Measurements from ENCODE around the gene CCDC73. TPM values are rescaled to one million over a fixed set of nuclear protein-coding genes. Genes with fewer than 3 reads are reported as not detected.
"Not testable (repeated sequence)": the region's sequence is repeated elsewhere in the genome, so short reads cannot be mapped to it uniquely, and the experiment has no call there.

The CCDC73 gene
- total RNA-seq, 4 donors from 2014 or later: 0.15 to 0.27 TPM; not detected in 2

DNA sequence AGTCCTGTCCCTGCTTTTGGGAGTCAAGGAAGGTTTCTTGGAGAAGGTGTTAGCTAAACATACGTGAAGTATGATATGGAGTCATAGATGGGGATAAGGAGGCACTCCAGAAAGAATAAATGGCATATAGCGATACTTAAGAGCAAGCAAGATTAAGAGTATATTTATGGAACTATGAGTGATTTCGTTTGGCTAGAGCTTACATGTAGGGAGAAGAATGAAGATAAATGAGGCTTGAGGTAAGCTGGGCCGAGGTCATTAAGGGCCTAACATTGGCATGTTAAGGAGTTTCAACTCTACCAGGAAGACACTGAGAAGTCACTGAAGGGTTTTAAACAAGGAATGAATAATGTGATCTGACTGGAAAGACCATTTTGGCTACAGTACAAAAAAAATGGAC, 177.6 kb downstream of the CCDC73 start:
- Histone ChIP-seq H3K4me3 (replicated peaks in 1 of 3) (no peak overlapping the region), H3K27me3 (no peaks in the 10 kb centered on the region), H3K4me1 (no peaks in the 10 kb centered on the region), H3K27ac (no peak overlapping the region), H3K36me3 (no peaks in the 10 kb centered on the region), H3K9me3 (no peaks in the 10 kb centered on the region)
- WGBS, 2 donors: 72 to 75% methylated on average over 4 of the region's 4 CpGs
- intact Hi-C loops (cut with DNase I): no loop called here
- DNase-seq: no peak
- TF ChIP-seq CTCF (IDR thresholded peaks at IDR 0.05): no peak
- TF ChIP-seq POLR2A (IDR thresholded peaks at IDR 0.05): no peak

DNA sequence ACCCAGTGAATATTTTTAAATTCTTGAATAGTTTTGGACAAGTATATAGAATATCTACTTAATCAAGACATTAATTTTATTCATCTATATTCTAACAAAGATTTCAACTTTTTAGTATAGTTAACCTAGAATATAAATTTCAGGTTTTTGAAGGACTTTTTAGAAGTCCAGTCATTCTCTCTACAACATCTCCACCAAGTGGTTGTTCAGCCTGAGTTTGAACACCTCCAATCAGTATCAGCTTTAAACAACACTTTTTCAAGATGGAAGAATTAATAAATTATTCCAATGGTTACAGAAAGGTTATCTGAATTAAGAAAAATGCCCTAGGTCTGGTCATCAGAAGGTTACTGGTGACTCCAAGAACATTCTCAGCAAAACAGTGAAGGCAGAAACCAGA, 179.0 kb downstream of the CCDC73 start:
- no peak for DNase-seq
- peak in 3 of 6 experiments; percentile 17 to 31 (median 18) for TF ChIP-seq CTCF (IDR thresholded peaks at IDR 0.05)
- TF ChIP-seq POLR2A (IDR thresholded peaks at IDR 0.05): no peak
- intact Hi-C loops (cut with DNase I): no loop called here
- Histone ChIP-seq H3K9me3 (no peaks in the 10 kb centered on the region), H3K27me3 (no peaks in the 10 kb centered on the region), H3K27ac (no peak overlapping the region), H3K4me1 (no peaks in the 10 kb centered on the region), H3K36me3 (no peaks in the 10 kb centered on the region), H3K4me3 (replicated peaks in 1 of 3) (no peak overlapping the region)

- Histone ChIP-seq H3K36me3 (no peaks in the 10 kb centered on the region), H3K27ac (no peak overlapping the region), H3K4me1 (no peaks in the 10 kb centered on the region), H3K27me3 (no peaks in the 10 kb centered on the region), H3K4me3 (replicated peaks in 1 of 3) (no peak overlapping the region), H3K9me3 (no peaks in the 10 kb centered on the region)
- TF ChIP-seq POLR2A (IDR thresholded peaks at IDR 0.05): no peak
- TF ChIP-seq CTCF (IDR thresholded peaks at IDR 0.05): no peak
- WGBS, 2 donors: 83 to 87% methylated on average over 4 of the region's 4 CpGs
- intact Hi-C loops (cut with DNase I): no loop called here
- no peak for DNase-seq
Observed at GRCh38 chr11:32613500-32614151, 180.8 kb downstream of the CCDC73 start.

DNA sequence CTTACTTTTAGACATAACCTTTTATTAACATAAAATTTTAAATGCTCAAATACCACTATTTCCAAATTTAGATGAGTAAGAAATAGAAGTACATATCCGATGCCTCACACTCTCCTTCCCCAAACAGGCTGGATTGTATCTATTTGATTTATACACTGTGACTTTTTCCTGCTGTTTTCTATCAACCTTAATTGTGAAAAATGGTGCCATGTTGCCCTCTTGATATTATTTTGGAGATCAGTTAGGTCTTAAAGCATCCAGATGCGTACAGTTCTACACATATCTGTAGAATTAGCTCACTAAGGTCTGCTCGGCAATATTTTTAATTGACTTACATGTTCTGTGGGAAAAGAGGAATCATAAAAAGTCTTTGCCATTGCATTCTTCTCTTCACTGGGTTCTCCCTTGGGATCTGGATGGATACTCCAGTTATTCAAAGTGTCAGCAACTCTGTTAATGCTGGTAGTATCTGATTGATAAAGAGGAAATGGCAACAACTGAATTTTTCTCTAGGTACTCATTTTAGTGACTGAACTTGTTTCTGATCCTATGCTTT, 183.6 kb downstream of the CCDC73 start:
- H3K36me3 ChIP-seq: no peaks in the 10 kb centered on the region
- no peak for TF ChIP-seq POLR2A (IDR thresholded peaks at IDR 0.05)
- TF ChIP-seq CTCF (IDR thresholded peaks at IDR 0.05): no peak
- no peak overlapping the region for H3K27ac ChIP-seq
- no peak overlapping the region for H3K4me3 ChIP-seq (replicated peaks in 1 of 3)
- no peaks in the 10 kb centered on the region for H3K27me3 ChIP-seq
- H3K4me1 ChIP-seq: no peaks in the 10 kb centered on the region
- H3K9me3 ChIP-seq: no peaks in the 10 kb centered on the region
- 86 to 89% methylated on average over 3 of the region's 3 CpGs for WGBS, 2 donors
- DNase-seq: no peak
- intact Hi-C loops (cut with DNase I): no loop called here

DNA sequence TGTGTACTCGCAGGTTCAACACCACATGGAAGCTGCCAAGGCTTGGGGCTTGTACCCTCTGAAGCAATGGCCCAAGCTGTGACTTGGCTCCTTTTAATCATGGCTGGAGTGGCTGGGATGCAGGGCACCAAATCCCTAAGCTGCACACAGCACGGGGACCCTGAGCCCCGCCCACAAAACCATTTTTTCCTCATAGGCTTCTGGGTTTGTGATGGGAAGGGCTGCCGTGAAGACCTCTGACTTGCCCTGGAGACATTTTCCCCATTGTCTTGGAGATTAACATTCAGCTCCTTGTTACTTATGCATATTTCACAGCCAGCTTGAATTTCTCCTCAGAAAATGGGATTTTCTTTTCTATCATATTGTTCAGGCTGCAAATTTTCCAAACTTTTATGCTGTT, 185.6 kb downstream of the CCDC73 start:
- H3K36me3 ChIP-seq; DNase-seq; H3K9me3 ChIP-seq; H3K4me1 ChIP-seq; H3K4me3 ChIP-seq (replicated peaks in 1 of 3); H3K27me3 ChIP-seq; intact Hi-C loops (cut with DNase I); H3K27ac ChIP-seq: not testable (repeated sequence)
- WGBS, 2 donors: 96 to 100% methylated on average over 4 of the region's 4 CpGs

Data from thyroid gland (tissue), 4 donors.